Dendritic cell treated with granulocyte-macrophage colony-stimulating factor and Interleukin-4, amounts not matched to agents 40 ng/mL and 50 ng/mL, for 4 days (primary cell): ENCODE data around the gene BLOC1S6.

Source experiments
- H3K27ac Mint-ChIP-seq: one replicate; pipeline ENCODE4 v1.8.0; 2022; ENCODE audit warnings: mild to moderate bottlenecking, mixed read lengths
- H3K27me3 Mint-ChIP-seq: one replicate; pipeline ENCODE4 v1.8.0; 2022; ENCODE audit warnings: mild to moderate bottlenecking, mixed read lengths
- H3K36me3 Mint-ChIP-seq: one replicate; pipeline ENCODE4 v1.8.0; 2022; ENCODE audit warnings: low read depth, mixed read lengths
- H3K4me1 Mint-ChIP-seq: one replicate; pipeline ENCODE4 v1.8.0; 2022; ENCODE audit warnings: low read depth, mixed read lengths
- H3K4me3 Mint-ChIP-seq: one replicate; pipeline ENCODE4 v1.8.0; 2022; ENCODE audit warnings: mild to moderate bottlenecking, moderate library complexity, mixed read lengths
- H3K9me3 Mint-ChIP-seq: one replicate; pipeline ENCODE4 v1.8.0; 2022; ENCODE audit warnings: mixed read lengths
- intact Hi-C: fragments of 100-400 bp; cut with micrococcal nuclease; formaldehyde crosslinking; loops from one replicate; pipeline ENCODE4 v1.15.0; 2022

BLOC1S6 gene

GRCh38 chr15:45606413-45606812 is 19.2 kb downstream of the BLOC1S6 start:
- Mint-ChIP-seq H3K4me1 (peaks cover 58% of the 10 kb centered on the region), H3K9me3 (no peaks in the 10 kb centered on the region), H3K27ac (peak overlapping the region; percentile 86), H3K36me3 (peaks cover 66% of the 10 kb centered on the region), H3K4me3 (peak overlapping the region; percentile 46), H3K27me3 (no peaks in the 10 kb centered on the region)
- intact Hi-C loops = no loop called here

GRCh38 chr15:45606841-45607240 is 19.7 kb downstream of the BLOC1S6 start:
- H3K4me1 Mint-ChIP-seq = peaks cover 53% of the 10 kb centered on the region
- intact Hi-C loops = no loop called here
- peak overlapping the region; percentile 86 for H3K27ac Mint-ChIP-seq
- peaks cover 62% of the 10 kb centered on the region for H3K36me3 Mint-ChIP-seq
- H3K4me3 Mint-ChIP-seq = peak overlapping the region; percentile 60
- no peaks in the 10 kb centered on the region for H3K27me3 Mint-ChIP-seq
- no peaks in the 10 kb centered on the region for H3K9me3 Mint-ChIP-seq

GRCh38 chr15:45611305-45611704 is 24.1 kb downstream of the BLOC1S6 start:
- Mint-ChIP-seq H3K9me3 (no peaks in the 10 kb centered on the region), H3K27ac (peak overlapping the region; percentile 34)

GRCh38 chr15:45612790-45613415 is 25.7 kb downstream of the BLOC1S6 start:
- peaks cover 26% of the 10 kb centered on the region for H3K36me3 Mint-ChIP-seq
- no peak overlapping the region for H3K4me3 Mint-ChIP-seq
- H3K27me3 Mint-ChIP-seq = no peaks in the 10 kb centered on the region
- no peaks in the 10 kb centered on the region for H3K9me3 Mint-ChIP-seq
- no peak overlapping the region for H3K27ac Mint-ChIP-seq
- intact Hi-C loops = no loop called here
- peaks cover 22% of the 10 kb centered on the region for H3K4me1 Mint-ChIP-seq

More at GRCh38 chr15:45611305-45611704, 24.1 kb downstream of the BLOC1S6 start:
- H3K36me3 Mint-ChIP-seq = peaks cover 42% of the 10 kb centered on the region
- H3K27me3 Mint-ChIP-seq = no peaks in the 10 kb centered on the region
- no peak overlapping the region for H3K4me3 Mint-ChIP-seq
- intact Hi-C loops = loop anchor here (2.0 kb wide), 1 partner anchor 91 kb away; no protein-coding TSS in a partner anchor
- H3K4me1 Mint-ChIP-seq = peaks cover 38% of the 10 kb centered on the region

- H3K4me1 Mint-ChIP-seq = peaks cover 17% of the 10 kb centered on the region
- intact Hi-C loops = no loop called here
- H3K36me3 Mint-ChIP-seq = no peaks in the 10 kb centered on the region
- no peak overlapping the region for H3K27ac Mint-ChIP-seq
- no peaks in the 10 kb centered on the region for H3K9me3 Mint-ChIP-seq
- no peaks in the 10 kb centered on the region for H3K27me3 Mint-ChIP-seq
- H3K4me3 Mint-ChIP-seq = no peak overlapping the region
These were observed 29.7 kb downstream of the BLOC1S6 start for GRCh38 chr15:45616901-45617323.

- Mint-ChIP-seq H3K27me3 (no peaks in the 10 kb centered on the region), H3K36me3 (peaks cover 6% of the 10 kb centered on the region), H3K4me1 (peaks cover 19% of the 10 kb centered on the region), H3K9me3 (peaks cover 8% of the 10 kb centered on the region), H3K27ac (no peak overlapping the region), H3K4me3 (no peak overlapping the region)
- intact Hi-C loops = no loop called here
These were observed 31.6 kb downstream of the BLOC1S6 start for GRCh38 chr15:45618813-45619212.

GRCh38 chr15:45628136-45628535 is 41.0 kb downstream of the BLOC1S6 start:
- Mint-ChIP-seq H3K4me3 (no peak overlapping the region), H3K27me3 (no peaks in the 10 kb centered on the region), H3K36me3 (peaks cover 5% of the 10 kb centered on the region), H3K9me3 (peaks cover 37% of the 10 kb centered on the region), H3K27ac (no peak overlapping the region), H3K4me1 (peaks cover 22% of the 10 kb centered on the region)
- intact Hi-C loops = no loop called here

GRCh38 chr15:45630917-45631691 is 43.9 kb downstream of the BLOC1S6 start:
- peak overlapping the region; percentile 76 for H3K27ac Mint-ChIP-seq
- peak overlapping the region; percentile 72 for H3K4me3 Mint-ChIP-seq
- H3K9me3 Mint-ChIP-seq = peaks cover 15% of the 10 kb centered on the region
- intact Hi-C loops = no loop called here
- no peaks in the 10 kb centered on the region for H3K27me3 Mint-ChIP-seq
- H3K4me1 Mint-ChIP-seq = peaks cover 24% of the 10 kb centered on the region
- H3K36me3 Mint-ChIP-seq = peaks cover 16% of the 10 kb centered on the region

- peak overlapping the region; percentile 76 for H3K27ac Mint-ChIP-seq
- peaks cover 16% of the 10 kb centered on the region for H3K36me3 Mint-ChIP-seq
- H3K27me3 Mint-ChIP-seq = no peaks in the 10 kb centered on the region
- intact Hi-C loops = no loop called here
- peaks cover 25% of the 10 kb centered on the region for H3K4me1 Mint-ChIP-seq
- peaks cover 8% of the 10 kb centered on the region for H3K9me3 Mint-ChIP-seq
- H3K4me3 Mint-ChIP-seq = peak overlapping the region; percentile 72
These were observed 44.6 kb downstream of the BLOC1S6 start for GRCh38 chr15:45631776-45632175.

- no peaks in the 10 kb centered on the region for H3K27me3 Mint-ChIP-seq
- intact Hi-C loops = no loop called here
- H3K4me1 Mint-ChIP-seq = peaks cover 53% of the 10 kb centered on the region
- H3K4me3 Mint-ChIP-seq = peak within 1 kb of the TSS; percentile 97
- peaks cover 29% of the 10 kb centered on the region for H3K36me3 Mint-ChIP-seq
- peak within 1 kb of the TSS; percentile 95 for H3K27ac Mint-ChIP-seq
- H3K9me3 Mint-ChIP-seq = no peaks in the 10 kb centered on the region
These were observed 47.4 kb downstream of the BLOC1S6 start, which contains the start of gene SQOR for GRCh38 chr15:45634432-45635190. SQOR (plus strand) TSS chr15:45635029; CDS start chr15:45658924, 23,895 bp downstream.

- no peaks in the 10 kb centered on the region for H3K9me3 Mint-ChIP-seq
- H3K4me1 Mint-ChIP-seq = peaks cover 59% of the 10 kb centered on the region
- H3K4me3 Mint-ChIP-seq = peak overlapping the region; percentile 97
- H3K27me3 Mint-ChIP-seq = no peaks in the 10 kb centered on the region
- peaks cover 35% of the 10 kb centered on the region for H3K36me3 Mint-ChIP-seq
- intact Hi-C loops = no loop called here
- peak overlapping the region; percentile 95 for H3K27ac Mint-ChIP-seq
These were observed 48.0 kb downstream of the BLOC1S6 start for GRCh38 chr15:45635191-45635638.

GRCh38 chr15:45635763-45636292 is 48.6 kb downstream of the BLOC1S6 start:
- Mint-ChIP-seq H3K9me3 (no peaks in the 10 kb centered on the region), H3K4me3 (peak overlapping the region; percentile 97), H3K4me1 (peaks cover 65% of the 10 kb centered on the region), H3K27ac (peak overlapping the region; percentile 95), H3K36me3 (peaks cover 36% of the 10 kb centered on the region), H3K27me3 (no peaks in the 10 kb centered on the region)
- intact Hi-C loops = no loop called here

- Mint-ChIP-seq H3K4me1 (peaks cover 66% of the 10 kb centered on the region), H3K4me3 (peak overlapping the region; percentile 71), H3K27me3 (no peaks in the 10 kb centered on the region), H3K36me3 (peaks cover 43% of the 10 kb centered on the region), H3K9me3 (no peaks in the 10 kb centered on the region), H3K27ac (peak overlapping the region; percentile 95)
- intact Hi-C loops = no loop called here
These were observed 50.0 kb downstream of the BLOC1S6 start for GRCh38 chr15:45637141-45637540.
